GM23338 (cell line): ENCODE data around the gene FHIP1B. TPM values are rescaled to one million over a fixed set of nuclear protein-coding genes. Genes with fewer than 3 reads are reported as not detected.
"Not testable (repeated sequence)": the region's sequence is repeated elsewhere in the genome, so short reads cannot be mapped to it uniquely, and the experiment has no call there.

Experiments used
- ATAC-seq: fragments of 200-7000 bp; cut with Tn5 transposase; 3 replicates; pipeline ENCODE4 v1.9.1; 2020
- DNase-seq: peaks from one replicate; pipeline ENCODE4 v3.0.0-alpha.2; 2015; ENCODE audit warnings: low spot score
- H2AFZ ChIP-seq: fragments of 200-600 bp; sonication (generic); 2 replicates; pipeline ENCODE4 v1.8.0; 2016; ENCODE audit warnings: antibody characterized with exemption, mild to moderate bottlenecking, moderate library complexity
- H3F3A ChIP-seq: fragments of 200-600 bp; sonication (generic); replicated peaks from 2 replicates; pipeline ENCODE4 v1.8.0; 2017; ENCODE audit warnings: antibody characterized with exemption, mixed run types, low read depth
- H3K27ac ChIP-seq: fragments of 200-600 bp; sonication (generic); 2 replicates; pipeline ENCODE4 v1.6.1; 2016; ENCODE audit warnings: low read depth
- H3K27me3 ChIP-seq: fragments of 200-600 bp; sonication (generic); 2 replicates; pipeline ENCODE4 v1.8.0; 2016; ENCODE audit warnings: mild to moderate bottlenecking, mixed run types, moderate library complexity; ENCODE audit not compliant: insufficient read depth
- H3K36me3 ChIP-seq: fragments of 200-600 bp; sonication (generic); 2 replicates; pipeline ENCODE4 v1.8.0; 2016; ENCODE audit warnings: mild to moderate bottlenecking; ENCODE audit not compliant: insufficient read depth
- H3K4me1 ChIP-seq: fragments of 200-600 bp; sonication (generic); 2 replicates; pipeline ENCODE4 v1.8.0; 2016; ENCODE audit warnings: mild to moderate bottlenecking, moderate library complexity; ENCODE audit not compliant: insufficient read depth
- H3K4me2 ChIP-seq: fragments of 200-600 bp; sonication (generic); 2 replicates; pipeline ENCODE4 v1.7.1; 2017; ENCODE audit warnings: mixed run types
- H3K4me3 ChIP-seq: fragments of 200-600 bp; sonication (generic); 2 replicates; pipeline ENCODE4 v1.6.1; 2016; ENCODE audit warnings: mixed run types
- H3K79me2 ChIP-seq: fragments of 200-600 bp; sonication (generic); replicated peaks from 2 replicates; pipeline ENCODE4 v1.8.0; 2017; ENCODE audit warnings: mild to moderate bottlenecking; ENCODE audit not compliant: insufficient read depth
- H3K9me2 ChIP-seq: fragments of 200-600 bp; sonication (generic); 2 replicates; pipeline ENCODE4 v1.8.0; 2017; ENCODE audit not compliant: insufficient read depth
- H4K20me1 ChIP-seq: fragments of 200-600 bp; sonication (generic); replicated peaks from 2 replicates; pipeline ENCODE4 v1.8.0; 2017; ENCODE audit warnings: mild to moderate bottlenecking; ENCODE audit not compliant: insufficient read depth
- H3K27ac Mint-ChIP-seq: 2 replicates; pipeline ENCODE4 v1.8.0; 2020; ENCODE audit warnings: inconsistent platforms, mild to moderate bottlenecking, moderate library complexity, mixed read lengths
- H3K27me3 Mint-ChIP-seq: 3 replicates; pipeline ENCODE4 v1.8.0; 2022; ENCODE audit warnings: low read depth, mild to moderate bottlenecking, moderate library complexity, mixed read lengths, inconsistent platforms; ENCODE audit not compliant: insufficient read depth, poor library complexity
- H3K36me3 Mint-ChIP-seq: 3 replicates; pipeline ENCODE4 v1.8.0; 2021; ENCODE audit warnings: low read depth, mild to moderate bottlenecking, inconsistent platforms, moderate library complexity, mixed read lengths
- H3K4me1 Mint-ChIP-seq: 3 replicates; pipeline ENCODE4 v1.8.0; 2020; ENCODE audit warnings: mild to moderate bottlenecking, inconsistent platforms, mixed read lengths
- H3K4me3 Mint-ChIP-seq: 3 replicates; pipeline ENCODE4 v1.8.0; 2021; ENCODE audit warnings: moderate library complexity, mild to moderate bottlenecking, inconsistent platforms, mixed read lengths
- H3K9me3 Mint-ChIP-seq: 3 replicates; pipeline ENCODE4 v1.8.0; 2020; ENCODE audit warnings: moderate library complexity, mild to moderate bottlenecking, inconsistent platforms, mixed read lengths
- CREB1 ChIP-seq: fragments of 250-450 bp; sonication (Bioruptor Pico); IDR thresholded peaks from 2 replicates; pipeline ENCODE4 v1.5.0; 2020; ENCODE audit warnings: low read depth, mild to moderate bottlenecking, moderate library complexity
- CTCF ChIP-seq, 2 experiments: fragments of 200-600 bp in 1 of 2; sonication (generic) in 1 of 2; conservative IDR thresholded peaks; 2 replicates each; pipeline versions ENCODE4 v1.5.1 to v1.6.1; 2016 to 2017; ENCODE audit warnings: antibody characterized with exemption in 2 of 2, low read depth in 2 of 2, mild to moderate bottlenecking in 2 of 2, moderate library complexity in 1 of 2
- EZH2 ChIP-seq: fragments of 200-600 bp; sonication (generic); IDR thresholded peaks from one replicate; pipeline ENCODE4 v1.8.0; 2017; ENCODE audit warnings: antibody characterized with exemption, mild to moderate bottlenecking, low read depth; ENCODE audit not compliant: unreplicated experiment
- EZH2phosphoT487 ChIP-seq: fragments of 200-600 bp; sonication (generic); IDR thresholded peaks from one replicate; pipeline ENCODE4 v1.8.1; 2018; ENCODE audit warnings: antibody characterized with exemption; ENCODE audit not compliant: unreplicated experiment
- JUNB ChIP-seq: IDR thresholded peaks from one replicate; pipeline ENCODE4 v1.6.1; 2016; ENCODE audit warnings: antibody characterized with exemption; ENCODE audit not compliant: unreplicated experiment
- NANOG ChIP-seq: IDR thresholded peaks from 2 replicates; pipeline ENCODE4 v1.6.1; 2016; ENCODE audit warnings: antibody characterized with exemption, borderline replicate concordance
- POLR2AphosphoS5 ChIP-seq: IDR thresholded peaks from 2 replicates; pipeline ENCODE4 v1.6.1; 2016; ENCODE audit warnings: antibody characterized with exemption, low read depth
- REST ChIP-seq: IDR thresholded peaks from one replicate; pipeline ENCODE4 v1.6.1; 2018; ENCODE audit warnings: antibody characterized with exemption; ENCODE audit not compliant: unreplicated experiment
- STAT1 ChIP-seq: IDR thresholded peaks from one replicate; pipeline ENCODE4 v1.6.1; 2016; ENCODE audit warnings: antibody characterized with exemption; ENCODE audit not compliant: unreplicated experiment
- ZNF114 ChIP-seq: fragments of 250-450 bp; sonication (Bioruptor Pico); IDR thresholded peaks from 2 replicates; pipeline ENCODE4 v1.5.0; 2020; ENCODE audit warnings: mild to moderate bottlenecking, moderate library complexity
- ZNF331 ChIP-seq: fragments of 250-450 bp; sonication (Bioruptor Pico); IDR thresholded peaks from 2 replicates; pipeline ENCODE4 v1.5.0; 2020; ENCODE audit warnings: low read depth, mild to moderate bottlenecking, moderate library complexity
- polyA plus RNA-seq: library from polyadenylated mRNA; unstranded; fragments of >200 nt; fragmentation: Nextera tagmentation; extraction: Ambion mirVana; gene quantifications from 2 replicates; pipeline ENCODE4 v1.2.1, GENCODE V29; 2016
- total RNA-seq: library from RNA; depleted of rRNA; stranded (reverse); fragments of >200 nt; shearing (Covaris generic); gene quantifications from 2 replicates; pipeline ENCODE4 v1.2.3, GENCODE V29; 2014

Gene FHIP1B
- total and polyA plus RNA-seq, 2 experiments from 2014 or later: 10.3 to 34.5 TPM

- TF ChIP-seq EZH2 (no peak), REST (no peak), CTCF (conservative IDR thresholded peaks at IDR 0.05; ENCODE audit: low read depth in 2 of 2) (no peak)
Measured at GRCh38 chr11:6283453-6284023, 49.1 kb upstream of the FHIP1B start (continued).

GRCh38 chr11:6280809-6281208, 46.4 kb upstream of the FHIP1B start:
- peaks cover 15% of the 10 kb centered on the region for H3K4me1 Mint-ChIP-seq
- not testable (repeated sequence) for H3K36me3 ChIP-seq, H3K27ac ChIP-seq, H3K4me1 ChIP-seq, H3K4me3 Mint-ChIP-seq, H3F3A ChIP-seq, ATAC-seq, DNase-seq, H2AFZ ChIP-seq, H3K79me2 ChIP-seq, H3K4me3 ChIP-seq, H4K20me1 ChIP-seq, H3K27ac Mint-ChIP-seq, H3K9me2 ChIP-seq, H3K36me3 Mint-ChIP-seq, H3K9me3 Mint-ChIP-seq
- peaks cover 88% of the 10 kb centered on the region for H3K27me3 ChIP-seq
- H3K27me3 Mint-ChIP-seq: peaks cover 34% of the 10 kb centered on the region
- H3K4me2 ChIP-seq: peak overlapping the region; percentile 51; the same call in 1 of the 2 replicates

- H3K4me1 ChIP-seq: no peaks in the 10 kb centered on the region
- H3K4me3 Mint-ChIP-seq: no peak overlapping the region
- H3K4me2 ChIP-seq: no peak overlapping the region
- no peaks in the 10 kb centered on the region for H3K9me3 Mint-ChIP-seq
- H3K27ac ChIP-seq: no peak overlapping the region
- no peaks in the 10 kb centered on the region for H3F3A ChIP-seq
- no peak overlapping the region for H3K27ac Mint-ChIP-seq
- no peak overlapping the region for H2AFZ ChIP-seq
- no peak for DNase-seq
- no peak overlapping the region for H3K4me3 ChIP-seq
- H3K4me1 Mint-ChIP-seq: no peaks in the 10 kb centered on the region; the same call in 2 of the 3 replicates
- no peaks in the 10 kb centered on the region for H3K79me2 ChIP-seq
- no peaks in the 10 kb centered on the region for H3K9me2 ChIP-seq
- peaks cover 6% of the 10 kb centered on the region for H3K27me3 Mint-ChIP-seq
- no peaks in the 10 kb centered on the region for H4K20me1 ChIP-seq
- peak; percentile 30; the same call in 1 of the 3 replicates for ATAC-seq
- H3K27me3 ChIP-seq: peaks cover 28% of the 10 kb centered on the region; the same call in 1 of the 2 replicates
- H3K36me3 Mint-ChIP-seq: no peaks in the 10 kb centered on the region
- H3K36me3 ChIP-seq: no peaks in the 10 kb centered on the region
- TF ChIP-seq REST: no peak
- no peak for TF ChIP-seq CREB1 (CRISPR knock-in tag)
- TF ChIP-seq POLR2AphosphoS5: no peak
- TF ChIP-seq EZH2phosphoT487: no peak
- TF ChIP-seq ZNF114 (CRISPR knock-in tag): no peak
- no peak for TF ChIP-seq NANOG
- no peak for TF ChIP-seq STAT1
- no peak for TF ChIP-seq ZNF331 (CRISPR knock-in tag)
- TF ChIP-seq JUNB: no peak
- no peak for TF ChIP-seq CTCF (conservative IDR thresholded peaks at IDR 0.05; ENCODE audit: low read depth in 2 of 2)
- no peak for TF ChIP-seq EZH2
Measured at GRCh38 chr11:6273188-6273587, 38.8 kb upstream of the FHIP1B start.
